Colon (tissue), 2 donors: ENCODE results near the gene TMEM232.
"Not testable (repeated sequence)": the region's sequence is repeated elsewhere in the genome, so short reads cannot be mapped to it uniquely, and the experiment has no call there.

Experiments
- FAIRE-seq: peaks from 2 replicates; lab custom pipeline; 2012; peaks lifted over from hg19 to GRCh38; lab: Jason Lieb, UNC
- donor health status: control.
- donor health status: control.

The TMEM232 gene

DNA sequence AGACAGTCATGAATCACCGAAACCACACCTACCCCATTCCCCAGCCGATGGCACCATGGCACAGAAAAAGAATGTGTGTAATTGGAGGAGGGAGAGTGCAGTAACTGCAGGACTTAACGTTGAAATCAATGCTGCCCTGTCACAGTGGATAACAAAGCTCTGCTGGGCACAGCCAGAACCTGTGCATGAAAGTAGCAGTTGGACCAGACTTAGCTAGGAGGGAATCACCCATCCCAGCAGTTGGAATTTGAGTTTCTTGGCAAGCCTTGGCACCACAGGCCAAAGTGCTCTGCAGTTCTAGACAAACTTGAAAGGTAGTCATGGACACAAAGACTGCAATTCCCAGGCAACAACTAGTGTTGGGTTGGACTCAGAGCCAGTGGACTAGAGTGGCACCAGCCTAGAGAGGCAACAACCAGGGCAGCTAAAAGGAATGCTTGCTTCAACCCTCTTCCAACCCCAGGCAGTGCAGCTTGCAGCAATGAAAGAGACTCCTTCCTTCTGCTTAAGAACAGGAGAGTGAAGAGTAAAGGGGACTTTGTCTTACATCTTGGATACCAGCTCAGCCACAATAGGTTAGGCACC lies 19.1 kb downstream of the TMEM232 start:
- no peak for FAIRE-seq

DNA sequence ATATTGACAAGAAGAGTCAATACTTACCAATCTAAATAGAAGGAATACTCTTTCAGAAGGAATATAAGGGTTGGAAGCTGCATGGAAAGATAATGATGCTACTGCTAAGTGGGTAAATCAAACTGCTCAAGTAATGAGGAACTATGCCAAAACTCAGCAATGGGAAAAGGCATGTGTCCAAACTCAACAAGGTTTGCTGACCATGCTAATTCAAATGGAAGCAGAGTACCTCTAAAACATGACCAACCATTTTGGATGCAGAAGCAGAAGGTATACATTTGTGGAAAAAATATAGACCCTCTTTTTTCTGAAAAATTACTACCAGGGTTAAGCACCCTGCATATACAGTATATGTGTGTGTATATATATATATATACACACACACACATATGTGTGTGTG lies 21.1 kb downstream of the TMEM232 start:
- FAIRE-seq: no peak

DNA sequence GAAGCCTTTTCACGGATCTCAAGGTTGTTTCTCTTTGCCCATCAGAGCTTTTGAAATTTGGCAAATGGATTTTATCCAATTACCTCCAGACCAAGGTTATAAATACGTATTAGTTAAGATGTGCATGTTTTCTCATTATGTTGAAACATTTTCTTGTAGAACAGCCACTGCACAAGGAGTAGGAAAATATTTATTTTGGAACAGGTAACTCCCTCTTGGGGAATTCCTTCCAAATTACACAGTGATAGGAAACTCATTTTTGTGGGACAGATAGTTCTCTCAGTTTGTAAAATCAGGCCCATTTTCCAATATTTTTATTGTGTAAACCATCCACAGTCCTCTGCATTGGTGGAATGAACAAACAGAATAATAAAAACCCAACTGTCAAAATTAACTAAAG lies 23.0 kb downstream of the TMEM232 start:
- no peak for FAIRE-seq

DNA sequence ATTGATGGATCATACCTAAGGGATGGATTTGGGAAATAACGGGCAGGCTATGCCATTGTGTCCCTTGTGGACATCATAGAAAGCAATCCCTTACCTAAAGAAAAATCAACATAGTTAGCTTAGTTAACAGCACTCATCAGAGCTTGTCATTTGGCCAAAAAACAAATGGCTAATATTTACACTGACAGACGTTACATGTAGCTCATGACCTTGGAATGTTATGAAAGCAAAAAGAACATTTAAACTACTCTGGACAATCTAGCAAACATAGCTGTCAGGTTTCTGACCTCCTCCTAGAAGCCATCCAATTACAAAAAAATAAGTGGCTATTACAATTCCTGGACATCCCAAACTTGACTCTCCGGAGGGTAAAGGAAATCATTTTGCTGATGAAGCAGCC lies 23.8 kb downstream of the TMEM232 start:
- no peak for FAIRE-seq

DNA sequence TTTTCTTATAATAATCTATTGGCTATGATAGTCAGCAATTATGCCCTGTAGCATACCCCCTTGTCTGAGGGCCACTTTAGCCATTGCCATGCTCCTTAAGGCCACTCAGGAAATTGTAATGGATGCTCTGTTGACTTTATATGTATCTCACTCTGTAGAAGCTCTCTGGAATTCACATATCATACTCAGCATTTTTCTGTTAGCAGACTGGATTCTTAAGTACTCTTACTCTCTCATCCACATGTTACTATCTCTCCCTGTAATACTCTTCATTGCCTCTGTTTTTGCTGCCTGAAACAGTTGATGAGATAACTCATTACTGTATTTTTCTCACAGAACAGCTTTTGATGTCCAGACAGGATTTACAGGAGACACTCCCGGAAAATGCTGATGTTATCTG lies 24.2 kb downstream of the TMEM232 start:
- FAIRE-seq: no peak

DNA sequence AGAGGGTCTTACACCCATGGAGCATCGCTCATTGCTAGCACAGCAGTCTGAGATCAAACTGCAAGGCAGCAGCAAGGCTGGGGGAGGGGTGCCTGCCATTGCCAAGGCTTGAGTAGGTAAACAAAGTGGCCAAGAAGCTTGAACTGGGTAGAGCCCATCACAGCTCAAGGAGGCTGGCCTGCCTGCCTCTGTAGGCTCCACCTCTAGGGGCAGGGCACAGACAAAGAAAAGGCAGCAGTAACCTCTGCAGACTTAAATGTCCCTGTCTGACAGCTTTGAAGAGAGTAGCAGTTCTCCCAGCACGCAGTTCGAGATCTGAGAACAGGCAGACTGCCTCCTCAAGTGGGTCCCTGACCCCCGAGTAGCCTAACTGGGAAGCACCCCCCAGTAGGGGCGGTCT lies 33.8 kb downstream of the TMEM232 start:
- FAIRE-seq: not testable (repeated sequence)

DNA sequence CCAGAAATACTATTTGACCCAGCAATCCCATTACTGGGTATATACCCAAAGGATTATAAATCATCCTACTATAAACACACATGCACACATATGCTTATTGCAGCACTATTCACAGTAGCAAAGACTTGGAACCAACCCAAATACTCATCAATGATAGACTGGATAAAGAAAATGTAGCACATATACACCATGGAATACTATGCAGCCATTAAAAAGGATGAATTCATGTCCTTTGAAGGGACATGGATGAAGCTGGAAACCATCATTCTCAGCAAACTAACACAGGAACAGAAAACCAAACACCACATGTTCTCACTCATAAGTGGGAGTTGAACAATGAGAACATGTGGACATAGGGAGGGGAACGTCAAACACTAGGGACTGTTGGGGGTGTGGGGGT lies 35.9 kb downstream of the TMEM232 start:
- FAIRE-seq: not testable (repeated sequence)

DNA sequence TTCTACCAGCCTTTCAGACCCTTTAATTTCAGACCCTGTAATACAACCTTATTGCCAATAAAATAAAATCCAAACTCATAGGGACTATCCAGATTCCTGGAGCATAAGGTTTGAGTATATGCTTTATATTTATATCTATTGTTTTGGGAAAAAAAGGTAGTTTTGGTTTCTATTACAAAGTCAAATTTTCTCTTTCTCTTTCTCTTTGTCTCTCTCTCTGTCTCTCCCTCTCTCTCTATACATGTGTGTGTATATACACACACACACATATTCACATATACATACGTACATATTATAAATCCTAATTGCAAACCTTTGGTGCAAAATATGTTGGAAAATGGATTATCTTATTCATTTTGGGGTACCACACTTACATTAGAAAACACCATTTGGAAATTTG lies 39.0 kb downstream of the TMEM232 start:
- FAIRE-seq: no peak

DNA sequence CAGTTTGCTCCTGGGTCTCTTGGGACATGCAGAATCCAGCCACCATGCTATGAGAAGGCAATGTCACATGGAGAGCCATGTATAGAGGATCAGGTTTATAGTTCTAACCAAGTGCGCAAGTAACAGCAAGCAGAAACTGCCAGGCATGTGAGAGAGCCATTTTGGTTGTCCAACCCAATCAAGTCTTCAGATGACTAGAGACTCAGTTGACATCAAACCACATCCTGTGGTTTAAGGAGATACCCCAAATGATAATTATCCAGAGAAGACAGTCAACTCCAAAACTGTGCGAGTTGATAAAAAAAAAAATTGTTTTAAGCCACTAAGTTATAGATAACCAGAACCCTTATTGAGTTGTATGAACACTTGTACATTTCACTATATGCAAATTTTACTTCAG lies 40.2 kb downstream of the TMEM232 start:
- no peak for FAIRE-seq

DNA sequence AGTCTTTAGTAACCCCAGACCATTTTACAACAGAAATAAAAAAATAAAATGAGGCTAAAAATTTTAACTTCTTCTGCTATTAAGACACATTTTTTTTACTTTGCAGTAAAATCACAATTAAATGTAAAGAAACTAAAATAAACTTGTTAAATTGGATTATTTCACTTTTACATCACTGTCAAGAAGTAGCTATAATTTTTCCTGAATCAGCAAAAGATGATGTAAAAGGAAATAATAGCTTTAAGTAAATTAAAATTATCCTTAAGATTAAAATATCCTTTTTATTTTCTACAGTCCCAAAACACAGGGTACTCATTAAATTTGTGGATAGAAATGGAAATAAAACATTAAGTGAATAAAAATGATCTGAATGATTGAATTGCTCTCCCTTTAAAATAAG lies 44.5 kb downstream of the TMEM232 start:
- FAIRE-seq: peak; percentile 36

DNA sequence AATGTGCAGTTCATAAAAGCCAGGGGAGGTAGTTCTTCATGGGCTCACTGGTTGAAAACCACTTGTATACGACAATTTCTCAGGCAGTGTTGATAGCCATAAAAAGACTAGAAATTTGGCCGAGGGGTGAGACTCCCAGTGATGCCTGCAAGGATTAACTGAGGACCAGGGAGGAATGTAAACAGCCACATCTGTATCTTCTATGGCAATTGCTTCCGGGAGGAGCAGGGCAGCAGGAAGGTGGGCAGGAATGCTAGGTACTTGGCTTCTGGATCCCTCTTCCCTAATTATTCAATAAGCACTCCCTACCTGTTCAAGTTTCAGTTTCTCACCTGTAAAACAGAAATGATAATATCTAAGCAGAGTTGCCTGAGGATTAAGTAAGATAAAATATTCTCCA lies 45.4 kb downstream of the TMEM232 start:
- FAIRE-seq: no peak

DNA sequence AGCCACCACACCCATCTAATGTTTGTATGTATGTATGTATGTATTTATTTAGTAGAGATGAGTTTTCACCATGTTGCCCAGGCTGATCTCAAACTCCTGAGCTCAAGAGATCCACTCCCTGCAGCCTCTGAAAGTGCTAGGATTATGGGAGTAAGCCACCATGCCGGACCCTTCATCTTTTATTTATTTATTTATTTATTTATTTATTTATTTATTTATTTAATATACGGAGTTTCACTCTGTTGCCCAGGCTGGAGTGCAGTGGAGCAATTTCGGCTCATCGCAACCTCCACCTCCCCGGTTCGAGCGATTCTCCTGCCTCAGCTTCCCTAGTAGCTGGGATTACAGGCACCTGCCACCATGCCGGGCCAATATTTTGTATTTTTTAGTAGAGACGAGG lies 49.9 kb downstream of the TMEM232 start:
- FAIRE-seq: not testable (repeated sequence)

DNA sequence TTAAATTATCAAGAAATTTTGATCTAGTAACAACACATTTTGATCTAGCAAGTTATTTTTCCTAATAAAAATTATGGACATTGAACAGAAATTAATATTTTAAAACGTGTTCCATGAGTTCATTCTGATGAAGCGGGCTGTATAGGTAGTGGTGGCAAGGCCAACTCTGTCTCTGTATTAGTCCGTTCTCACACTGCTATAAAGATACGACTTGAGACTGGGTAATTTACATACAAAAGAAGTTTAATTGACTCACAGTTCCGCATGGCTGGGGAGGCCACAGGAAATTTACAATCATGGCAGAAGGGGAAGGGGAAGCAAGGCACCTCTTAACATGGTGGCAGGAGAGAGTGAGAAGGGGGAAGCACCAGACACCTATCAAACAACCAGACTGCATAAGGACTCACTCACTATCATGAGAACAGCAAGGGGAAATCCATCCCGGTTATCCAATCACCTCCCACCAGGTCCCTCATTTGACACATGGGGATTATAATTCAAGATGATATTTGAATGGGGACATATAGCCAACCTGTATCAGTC lies 61.2 kb downstream of the TMEM232 start:
- no peak for FAIRE-seq

DNA sequence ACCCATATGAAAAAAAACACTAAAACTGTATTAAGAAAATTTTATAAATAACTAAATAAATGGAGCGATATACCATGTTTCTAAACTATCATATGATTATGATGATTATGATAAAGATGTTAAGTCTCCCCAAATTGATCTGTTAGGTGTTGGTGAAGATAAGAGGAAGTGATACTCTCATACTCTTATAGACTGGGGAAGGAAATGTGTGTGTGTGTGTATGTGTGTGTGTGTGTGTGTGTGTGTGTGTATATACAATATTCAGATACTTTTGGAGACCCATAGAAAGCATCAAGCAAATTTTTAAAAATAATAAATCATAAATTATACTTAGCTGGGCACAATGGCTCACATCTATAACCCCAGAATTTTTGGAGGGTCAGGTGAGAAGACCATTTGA lies 62.9 kb downstream of the TMEM232 start:
- no peak for FAIRE-seq

DNA sequence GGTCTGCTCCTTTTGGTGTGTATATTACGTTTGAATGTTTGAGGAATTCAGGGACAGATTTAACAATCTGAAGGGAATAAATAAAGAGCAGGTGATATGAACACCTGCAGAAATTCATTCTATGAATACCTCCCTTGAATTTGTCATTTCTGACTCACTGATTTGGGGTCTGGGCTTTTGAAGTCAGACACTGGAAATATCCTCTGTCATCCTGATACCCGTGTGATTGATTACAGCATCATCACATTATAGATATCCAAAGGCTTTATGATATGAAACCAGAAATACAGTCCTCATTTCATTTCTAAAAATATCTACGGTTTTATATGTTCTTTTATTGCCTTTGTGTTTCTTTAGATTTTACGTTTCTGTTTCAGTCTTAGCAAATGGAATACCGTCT lies 68.5 kb downstream of the TMEM232 start:
- no peak for FAIRE-seq

DNA sequence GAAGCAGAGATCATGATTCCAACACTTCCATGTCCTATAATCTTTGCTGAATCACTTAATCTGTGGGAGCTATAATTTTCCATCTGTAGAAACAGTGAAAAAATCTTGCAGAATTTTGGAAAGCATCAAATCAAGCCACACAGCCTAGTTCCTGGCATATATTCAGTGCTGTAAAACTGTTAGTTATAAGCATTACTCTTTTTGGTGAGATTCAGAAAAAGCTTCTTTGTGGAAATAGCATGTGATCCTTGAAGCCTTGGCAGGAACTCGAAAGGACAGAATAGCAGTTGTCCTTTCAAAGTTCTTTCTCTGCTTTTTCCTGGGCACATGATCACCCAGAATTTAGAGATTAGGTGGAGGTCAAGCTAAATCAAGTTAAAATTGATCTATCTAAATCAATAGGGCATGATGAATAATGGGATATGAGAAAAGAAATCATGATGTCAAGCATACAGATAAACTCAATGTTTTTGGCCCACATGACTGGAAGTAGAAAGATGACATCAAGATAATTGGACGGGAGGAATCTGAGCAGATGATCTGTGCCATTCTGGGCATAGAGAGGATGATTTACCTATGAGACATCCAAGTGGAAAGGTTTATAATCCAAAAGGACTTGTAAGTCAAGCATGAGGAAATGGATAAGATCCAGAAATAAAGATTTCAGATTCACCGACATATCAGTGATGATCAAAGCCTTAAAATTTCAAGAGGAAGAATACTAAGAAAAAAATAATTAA lies 73.1 kb downstream of the TMEM232 start:
- FAIRE-seq: no peak

DNA sequence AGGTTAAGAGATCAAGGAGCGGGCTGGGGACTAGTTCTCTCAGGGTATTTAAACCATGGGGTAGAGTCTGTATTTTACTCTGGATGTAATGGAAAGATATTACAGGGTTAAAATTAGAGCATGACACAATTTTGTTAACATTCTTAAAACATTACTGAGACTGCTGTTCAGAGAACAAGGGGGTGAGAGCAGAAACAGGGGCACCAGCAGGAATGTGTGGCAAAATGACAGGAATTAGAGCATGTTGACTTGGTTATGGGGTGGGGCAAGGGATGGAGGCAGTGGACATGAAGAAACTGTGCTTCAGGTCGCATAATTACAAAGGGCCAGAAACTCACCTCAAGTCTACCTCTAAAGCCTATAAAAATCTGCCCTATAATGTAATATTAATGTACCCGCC lies 75.0 kb downstream of the TMEM232 start:
- no peak for FAIRE-seq

DNA sequence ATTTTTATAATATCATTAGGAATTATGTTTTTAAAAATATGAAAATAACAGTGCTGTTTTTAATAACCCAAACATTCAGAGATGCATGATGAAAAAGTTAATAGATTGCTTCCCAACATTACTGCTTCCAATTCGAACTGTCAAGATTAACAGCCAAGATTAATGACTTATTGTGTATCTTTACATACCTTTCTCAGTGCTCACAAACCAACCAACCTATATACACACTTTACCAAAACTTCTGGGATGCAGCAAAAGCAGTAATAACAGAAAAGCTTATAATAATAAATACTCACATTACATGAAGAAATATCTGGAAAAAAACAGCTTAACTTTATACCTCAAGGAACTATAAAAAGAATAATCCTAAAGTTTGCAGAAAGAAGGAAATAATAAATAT lies 82.1 kb downstream of the TMEM232 start:
- FAIRE-seq: no peak

DNA sequence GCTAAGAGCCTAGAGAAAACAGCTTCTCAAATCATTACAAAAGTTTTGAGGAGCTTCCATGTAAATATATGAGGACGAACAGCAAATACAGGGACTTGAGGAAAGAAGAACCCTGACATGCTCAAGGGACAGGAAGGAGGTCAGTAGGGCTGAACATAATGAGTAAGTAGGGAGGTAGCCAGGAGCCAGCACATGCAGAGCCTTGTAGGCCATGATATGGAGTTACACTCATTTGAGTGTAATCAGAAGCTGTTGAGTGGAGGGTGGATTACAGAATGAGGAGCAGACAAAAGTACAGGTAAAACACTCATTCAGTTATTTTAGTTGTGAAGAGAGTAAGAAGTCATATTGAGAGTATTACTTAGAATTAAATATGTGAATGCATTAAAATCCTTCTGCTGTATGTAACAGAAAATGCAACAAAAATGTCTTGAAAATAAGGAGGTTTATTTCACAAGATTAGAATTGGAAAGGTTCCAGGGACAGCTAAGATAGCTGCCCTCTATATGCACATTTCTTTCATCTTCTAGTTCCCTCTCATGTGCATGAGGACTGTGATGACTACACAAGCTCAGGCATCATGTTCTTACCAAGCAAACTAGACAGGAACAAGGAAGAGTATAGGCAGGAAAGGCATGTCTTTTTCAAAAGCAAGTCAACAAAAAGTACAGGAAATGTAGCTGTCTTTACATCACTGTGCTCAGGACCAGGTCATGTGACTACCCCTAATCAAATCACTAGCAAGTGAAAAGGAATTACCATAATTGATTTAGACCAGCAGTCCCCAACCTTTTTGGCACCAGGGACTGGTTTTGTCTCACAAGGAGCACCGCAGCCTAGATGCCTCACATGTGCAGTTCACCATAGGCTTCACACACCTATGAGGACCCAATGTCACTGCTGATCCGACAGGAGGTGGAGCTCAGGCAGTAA lies 87.2 kb downstream of the TMEM232 start:
- FAIRE-seq: no peak

DNA sequence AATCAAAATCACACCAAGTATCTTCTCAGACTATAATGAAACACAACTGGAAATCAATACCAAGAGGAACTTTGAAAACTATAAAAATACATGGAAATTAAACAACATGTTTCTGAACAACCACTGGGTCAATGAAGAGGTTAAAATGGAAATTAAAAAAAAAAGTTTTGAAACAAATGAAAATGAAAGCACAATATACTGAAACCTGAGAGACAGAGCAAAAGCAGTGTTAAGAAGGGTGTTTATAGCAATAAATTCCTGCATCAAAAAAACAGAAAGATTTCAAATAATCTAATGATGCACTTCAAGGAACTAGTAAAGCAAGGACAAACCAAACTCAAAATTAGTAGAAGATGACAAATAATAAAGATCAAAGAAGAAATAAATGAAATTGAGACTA lies 92.0 kb downstream of the TMEM232 start:
- peak; percentile 41 for FAIRE-seq

DNA sequence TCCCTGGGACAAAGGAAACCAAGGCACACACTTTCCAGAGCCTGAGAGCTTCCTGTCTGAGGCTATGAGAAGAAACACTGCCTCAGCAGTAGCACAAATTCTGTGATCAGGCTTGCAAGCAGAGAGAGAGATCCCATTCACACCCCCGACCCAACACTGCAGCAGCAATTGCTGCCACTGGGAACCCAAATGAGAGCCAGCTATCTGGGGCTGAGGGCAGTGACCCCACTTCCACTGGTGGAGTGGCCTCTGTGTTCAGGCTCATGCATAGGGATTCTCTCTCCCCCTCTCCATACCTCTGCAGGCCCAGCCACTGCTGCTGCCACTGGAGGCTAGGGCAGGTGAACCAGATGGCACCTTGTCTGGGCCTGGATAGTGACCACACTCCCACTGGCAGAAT lies 95.2 kb downstream of the TMEM232 start:
- FAIRE-seq: no peak

DNA sequence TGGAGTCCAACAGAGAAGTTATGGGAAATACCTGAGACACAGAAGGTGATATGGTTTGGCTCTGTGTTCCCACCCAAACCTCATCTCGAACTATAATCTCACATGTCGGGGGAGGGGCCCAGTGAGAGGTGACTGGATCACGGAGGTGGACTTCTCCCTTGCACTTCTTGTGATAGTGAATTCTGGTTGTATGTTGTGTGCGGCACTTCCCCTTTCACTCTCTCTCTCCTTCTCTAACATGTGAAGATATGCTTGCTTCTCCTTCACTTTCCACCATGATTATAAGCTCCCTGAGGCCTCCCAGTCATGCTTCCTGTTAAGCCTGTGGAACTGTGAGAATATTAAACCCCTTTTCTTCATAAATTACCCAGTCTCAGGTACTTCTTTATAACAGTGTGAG lies 96.1 kb downstream of the TMEM232 start:
- FAIRE-seq: no peak
